Measurements from ENCODE around the gene NOC4L.

NOC4L gene

DNA sequence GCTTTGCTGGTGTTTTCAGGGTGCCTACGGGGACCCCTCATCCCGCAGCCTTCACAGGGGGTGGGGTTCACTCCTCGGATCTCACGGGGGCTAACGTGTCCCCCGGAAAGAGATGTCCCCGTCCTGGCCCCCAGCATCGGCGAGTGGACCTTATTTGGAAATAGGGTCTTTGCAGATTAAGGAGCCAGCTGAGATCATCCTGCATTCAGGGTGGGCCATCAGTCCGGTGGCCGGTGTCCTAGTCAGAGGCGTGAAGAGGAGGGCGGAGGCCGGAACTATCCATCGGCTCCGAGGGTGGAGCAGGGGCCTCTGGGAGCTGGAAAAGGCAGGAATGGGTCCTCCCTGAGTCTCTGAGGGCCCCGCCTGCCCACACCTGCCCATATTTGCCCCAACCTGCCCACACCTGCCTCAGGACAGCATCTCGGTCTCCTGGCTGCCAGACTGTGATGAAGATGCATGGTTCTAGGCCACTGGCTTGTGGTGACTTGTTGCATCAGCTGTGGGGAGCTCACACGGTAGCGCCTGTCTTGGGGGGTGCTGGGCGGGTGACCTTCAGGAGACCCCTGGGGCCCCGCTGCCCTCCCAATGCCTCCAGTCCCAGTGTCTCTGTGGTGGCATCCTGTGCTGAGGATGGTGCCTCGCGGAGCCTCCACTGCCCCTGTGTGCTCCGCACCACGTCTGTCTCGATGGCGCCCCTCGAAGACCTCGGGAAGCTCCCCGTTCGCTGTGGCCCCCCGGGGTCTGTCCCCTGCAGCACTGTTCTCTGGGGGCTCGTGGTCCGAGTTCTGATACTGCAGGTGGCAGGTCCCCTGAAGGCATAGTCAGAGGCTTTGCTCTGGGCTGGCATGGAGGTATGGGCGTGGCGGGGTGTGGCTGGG, 14.7 kb downstream of the NOC4L start:
- no peak for DNase-seq

DNA sequence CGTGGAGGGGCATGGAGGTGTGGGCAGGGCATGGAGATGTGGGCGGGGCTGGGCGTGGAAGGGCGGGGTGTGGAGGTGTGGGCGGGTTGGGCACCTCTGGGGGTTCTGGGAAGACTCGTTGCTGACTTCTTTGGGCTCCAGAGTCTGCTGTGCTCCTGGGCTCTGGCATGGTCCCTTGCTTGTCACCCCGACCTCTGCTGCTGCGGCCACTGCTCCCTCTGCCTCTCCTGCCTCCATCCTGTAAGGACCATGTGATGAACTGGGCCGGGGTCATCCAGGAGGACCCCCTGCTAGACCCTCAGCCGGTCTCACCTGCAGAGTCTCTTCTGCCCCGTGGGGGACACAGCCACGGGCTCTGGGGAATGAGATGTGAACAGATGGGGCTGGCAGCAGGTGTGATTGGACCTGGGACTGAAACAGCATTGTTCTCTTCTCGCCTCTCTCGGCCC, 15.3 kb downstream of the NOC4L start:
- no peak for DNase-seq

DNA sequence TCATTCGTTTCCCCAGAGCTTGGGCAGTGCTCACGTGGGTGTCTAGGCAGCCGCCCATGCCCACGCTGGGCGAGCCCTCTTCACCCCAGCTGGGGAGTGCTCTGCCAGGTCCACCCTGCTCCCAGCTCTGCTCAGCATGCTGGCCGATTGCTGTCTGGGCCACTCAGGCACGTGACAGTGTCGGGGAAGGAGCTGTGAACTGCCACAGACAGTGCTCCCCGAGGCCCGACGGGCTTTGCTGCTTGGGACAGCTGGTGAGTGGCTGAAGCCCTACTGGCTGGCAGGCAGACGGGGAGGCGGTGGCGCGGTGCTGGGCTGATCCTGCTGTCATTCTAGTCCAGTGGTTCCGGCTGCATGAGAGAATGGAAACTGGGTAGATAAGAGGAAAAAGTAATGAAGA, 15.8 kb downstream of the NOC4L start:
- no peak for DNase-seq

DNA sequence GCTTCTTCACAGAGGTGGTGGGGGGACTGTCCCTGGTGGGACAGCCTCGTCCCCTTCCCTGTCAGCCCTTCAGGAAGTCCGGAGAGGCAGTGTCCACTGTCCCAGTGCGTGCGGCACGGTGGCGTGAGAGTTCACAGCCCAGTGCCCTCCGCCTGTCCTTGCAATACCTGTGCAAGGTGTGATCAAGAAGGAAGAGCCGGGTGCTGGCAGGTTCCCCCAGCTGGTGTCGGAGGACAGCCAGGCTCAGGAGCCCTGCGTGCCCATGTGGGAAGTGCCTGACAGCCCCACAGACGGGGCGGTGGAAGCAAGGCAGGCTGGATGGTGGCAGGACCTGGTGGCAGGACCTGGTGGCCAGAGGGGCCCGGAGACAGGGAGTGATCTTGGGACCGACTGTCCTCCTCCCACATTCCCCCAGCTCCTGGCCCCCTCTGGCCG, 16.4 kb downstream of the NOC4L start:
- no peak for DNase-seq

DNA sequence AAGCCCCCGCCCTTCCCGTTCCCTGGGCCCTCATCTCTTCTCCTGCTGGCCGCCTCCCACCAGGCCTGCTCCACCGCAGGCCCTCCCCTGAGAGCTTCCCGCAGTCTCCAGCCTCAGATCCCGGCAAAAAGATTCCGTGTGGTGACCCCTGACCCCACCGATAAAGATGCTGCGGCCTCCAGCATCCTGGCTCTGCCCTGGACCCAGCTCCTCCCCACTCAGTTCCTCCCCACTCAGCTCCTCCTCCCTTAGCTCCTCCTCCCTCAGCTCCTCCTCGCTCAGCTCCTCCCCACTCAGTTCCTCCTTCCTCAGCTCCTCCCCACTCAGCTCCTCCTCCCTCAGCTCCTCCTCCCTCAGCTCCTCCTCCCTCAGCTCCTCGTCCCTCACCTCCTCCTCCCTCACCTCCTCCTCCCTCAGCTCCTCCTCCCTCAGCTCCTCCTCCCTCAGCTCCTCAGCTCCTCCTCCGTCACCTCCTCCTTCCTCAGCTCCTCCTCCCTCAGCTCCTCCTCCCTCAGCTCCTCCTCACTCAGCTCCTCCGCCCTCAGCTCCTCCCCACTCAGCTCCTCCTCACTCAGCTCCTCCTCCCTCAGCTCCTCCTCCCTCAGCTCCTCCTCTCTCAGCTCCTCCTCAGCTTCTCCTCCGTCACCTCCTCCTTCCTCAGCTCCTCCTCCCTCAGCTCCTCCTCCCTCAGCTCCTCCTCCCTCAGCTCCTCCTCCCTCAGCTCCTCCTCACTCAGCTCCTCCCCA, 17.0 kb downstream of the NOC4L start:
- DNase-seq: no peak

DNA sequence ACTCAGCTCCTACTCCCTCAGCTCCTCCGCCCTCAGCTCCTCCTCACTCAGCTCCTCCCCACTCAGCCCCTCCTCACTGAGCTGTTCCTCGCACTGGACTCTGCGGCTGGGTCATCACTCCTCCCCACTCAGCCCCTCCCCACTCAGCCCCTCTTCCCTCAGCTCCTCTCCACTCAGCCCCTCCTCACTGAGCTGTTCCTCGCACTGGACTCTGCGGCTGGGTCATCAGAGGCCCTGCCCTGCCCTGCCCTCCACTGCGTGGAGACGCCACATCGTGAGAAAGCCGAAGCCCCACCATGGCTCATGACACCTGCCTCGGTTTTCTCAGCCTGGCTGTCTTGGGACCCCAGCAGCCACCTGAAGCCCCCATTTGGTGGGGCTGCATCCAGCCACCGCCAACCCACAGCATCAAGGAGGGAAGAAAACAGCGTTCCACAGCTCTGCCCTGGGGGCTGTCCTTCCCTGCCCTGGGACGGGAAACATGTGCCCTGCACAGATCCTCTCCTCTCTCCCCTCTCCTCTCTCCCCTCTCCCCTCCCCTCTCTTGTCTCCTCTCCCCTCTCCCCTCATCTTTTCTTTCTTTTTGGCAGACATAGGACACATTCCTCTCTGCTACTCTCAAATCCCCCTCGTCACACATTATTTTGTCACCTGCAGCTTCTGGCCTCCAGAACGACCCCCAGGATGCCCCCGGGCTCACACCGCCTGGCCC, 17.7 kb downstream of the NOC4L start:
- DNase-seq: no peak

DNA sequence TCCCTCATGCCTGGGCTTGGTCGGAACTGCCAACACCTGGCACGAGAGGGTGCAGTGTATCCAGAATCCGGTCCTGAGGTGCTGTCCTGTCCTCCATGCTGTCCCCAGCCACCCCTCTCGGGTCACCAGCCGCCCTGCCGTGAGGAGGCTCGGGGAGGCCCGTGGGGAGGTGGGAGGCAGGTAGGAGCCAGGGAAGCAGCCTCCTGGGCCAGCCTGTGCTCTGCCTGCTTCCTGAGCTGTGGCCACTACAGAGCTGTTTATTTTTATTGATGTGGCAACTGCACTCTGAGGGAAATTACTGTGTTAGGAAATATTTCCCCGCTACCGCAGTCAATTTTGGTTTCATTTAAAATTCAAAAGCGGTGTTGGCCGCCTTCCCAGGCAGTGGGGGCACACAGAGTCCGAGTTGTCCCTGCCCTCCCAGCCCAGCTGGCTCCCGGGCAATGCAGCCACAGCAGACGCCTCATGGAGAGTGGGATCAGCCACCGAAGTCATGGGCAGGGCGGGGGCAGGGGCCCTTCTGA, 18.3 kb downstream of the NOC4L start:
- DNase-seq: peak; percentile 22

DNA sequence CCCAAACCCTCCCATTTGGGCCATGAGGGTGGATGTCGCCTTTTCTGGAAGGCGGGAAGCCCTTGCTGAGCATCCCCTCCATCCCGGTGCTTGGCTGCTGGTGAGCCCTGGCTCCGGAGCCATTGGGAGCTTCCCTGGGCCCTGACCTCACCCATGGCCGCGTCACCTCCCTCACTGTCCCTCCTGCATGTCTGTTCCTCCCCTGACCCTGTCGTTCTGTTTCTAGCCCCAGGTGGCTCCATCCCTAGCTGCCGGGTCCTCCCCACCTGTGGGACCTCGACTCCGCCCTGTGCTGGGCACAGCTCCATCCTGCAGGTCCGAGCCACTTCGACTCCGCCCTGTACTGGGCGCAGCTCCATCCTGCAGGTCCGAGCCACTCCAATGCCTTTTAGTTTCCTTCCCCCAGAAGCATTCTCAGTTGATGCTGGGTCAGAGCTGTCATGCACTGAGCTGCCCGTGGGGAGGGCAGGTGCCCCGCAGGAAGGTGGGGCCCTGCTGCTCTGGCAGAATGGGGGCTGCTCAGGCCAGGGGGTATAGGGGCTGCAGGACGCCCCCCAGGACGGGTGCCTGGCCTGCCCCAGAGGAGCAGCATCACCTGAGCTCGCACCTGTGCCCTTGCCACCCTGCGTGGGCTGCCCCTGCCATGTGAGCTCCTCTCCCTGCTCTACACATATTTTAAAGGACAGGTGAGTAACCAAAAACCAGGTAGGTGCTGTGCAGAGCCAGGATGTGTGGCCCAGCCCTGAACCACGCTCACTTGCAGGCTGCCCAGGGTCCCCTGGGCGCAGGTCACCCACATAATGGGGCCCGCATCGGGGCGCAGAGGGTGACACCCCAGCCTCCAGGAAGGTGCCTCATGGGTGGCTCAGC, 19.0 kb downstream of the NOC4L start:
- DNase-seq: no peak

DNA sequence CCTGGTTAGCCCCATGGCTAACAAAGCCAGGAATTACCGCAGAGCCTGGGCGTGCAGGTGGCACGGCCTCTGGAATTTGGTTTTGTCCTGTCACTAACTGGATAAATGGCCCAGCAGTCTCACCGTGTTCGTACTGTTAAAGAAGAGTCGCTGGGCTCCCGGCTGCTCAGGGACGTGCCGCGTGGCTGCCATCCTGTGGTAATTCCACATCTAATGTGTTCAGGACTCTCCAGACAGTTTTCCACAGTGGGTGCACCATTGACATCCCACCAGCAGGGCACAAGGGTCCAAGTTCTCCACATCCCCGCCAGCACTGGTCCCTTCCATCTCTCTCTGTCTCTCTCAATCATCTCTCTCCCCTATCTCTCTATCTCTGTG, 19.6 kb downstream of the NOC4L start:
- DNase-seq: no peak

DNA sequence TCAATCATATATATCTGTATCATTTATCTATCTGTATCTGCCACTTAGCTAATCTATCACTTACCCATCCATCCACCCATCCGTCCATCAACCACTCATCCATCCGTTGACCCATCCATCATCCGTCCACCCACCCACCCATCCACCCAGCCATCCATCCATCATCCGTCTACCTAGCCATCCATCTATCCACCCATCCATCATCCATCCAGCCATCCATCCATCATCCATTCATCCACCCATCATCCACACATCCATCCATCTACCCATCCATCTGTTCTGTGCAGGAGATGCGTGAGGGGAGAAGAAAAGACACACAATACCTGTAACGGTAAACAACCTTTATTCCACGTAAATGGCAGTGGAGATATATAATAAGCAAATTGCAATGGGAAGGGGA, 20.2 kb downstream of the NOC4L start:
- DNase-seq: no peak

DNA sequence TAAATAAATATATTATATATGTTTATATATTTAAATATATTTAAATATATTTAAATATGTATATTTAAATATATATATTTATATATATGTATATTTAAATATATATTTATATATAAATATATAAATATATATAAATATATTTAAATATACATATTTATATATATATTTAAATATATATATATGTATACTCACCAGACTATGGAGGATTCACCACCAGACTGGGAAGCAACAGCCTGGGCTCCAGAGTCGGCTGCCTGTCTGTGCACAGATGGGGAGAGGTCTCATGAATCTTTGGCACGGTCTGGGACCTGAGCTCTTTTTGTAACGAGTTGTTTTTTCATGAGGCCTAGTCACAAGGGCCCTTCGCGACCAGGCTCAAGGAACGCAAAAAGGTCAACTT, 21.3 kb downstream of the NOC4L start:
- no peak for DNase-seq

DNA sequence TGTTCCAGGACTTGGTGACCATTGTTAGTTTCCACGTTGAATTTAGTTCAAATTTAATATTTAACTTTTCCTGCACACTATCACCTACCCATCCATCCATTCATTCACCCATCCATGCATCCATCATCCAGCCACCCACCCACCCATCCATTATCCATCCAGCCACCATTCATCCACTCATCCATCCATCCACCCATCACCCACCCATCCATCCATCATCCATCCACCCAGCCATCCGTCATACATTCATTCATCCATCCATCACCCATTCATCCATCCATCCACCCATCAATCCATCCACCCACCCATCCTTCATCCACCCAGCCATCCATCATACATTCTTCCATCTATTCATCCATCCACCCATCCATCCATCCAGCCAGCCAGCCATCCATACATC, 21.8 kb downstream of the NOC4L start:
- no peak for DNase-seq

DNA sequence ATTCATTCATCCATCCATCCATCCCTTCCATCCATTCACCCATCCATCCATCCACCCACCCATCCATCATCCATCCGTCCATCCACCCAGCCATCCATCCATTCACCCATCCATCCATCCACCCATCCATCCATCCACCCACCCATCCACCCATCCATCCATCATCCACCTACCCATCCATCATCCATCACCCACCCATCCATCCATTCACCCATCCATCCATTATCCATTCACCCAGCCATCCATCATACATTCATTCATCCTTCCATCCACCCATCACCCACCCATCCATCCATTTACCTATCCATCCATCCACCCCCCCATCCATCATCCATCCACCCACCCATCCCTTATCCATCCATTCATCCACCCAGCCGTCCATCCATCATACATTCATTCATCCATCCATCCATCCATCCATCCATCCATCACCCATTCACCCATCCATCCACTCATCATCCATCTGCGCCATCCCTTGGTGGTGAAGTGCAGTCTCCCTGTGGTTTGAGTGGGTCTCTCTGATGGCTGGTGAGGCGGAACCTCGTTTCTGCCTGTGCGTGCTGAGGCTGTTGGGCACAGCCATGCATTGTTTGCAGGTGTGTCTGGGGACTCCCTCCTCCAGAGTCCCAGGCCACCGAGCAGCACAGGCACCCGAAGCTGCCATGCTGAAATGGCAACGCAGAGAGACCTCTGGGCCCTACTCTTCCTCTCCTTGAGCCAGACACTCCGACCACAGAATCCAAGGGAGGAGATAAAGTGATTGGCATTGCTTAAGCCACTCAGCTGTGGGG, 22.7 kb downstream of the NOC4L start:
- DNase-seq: no peak

DNA sequence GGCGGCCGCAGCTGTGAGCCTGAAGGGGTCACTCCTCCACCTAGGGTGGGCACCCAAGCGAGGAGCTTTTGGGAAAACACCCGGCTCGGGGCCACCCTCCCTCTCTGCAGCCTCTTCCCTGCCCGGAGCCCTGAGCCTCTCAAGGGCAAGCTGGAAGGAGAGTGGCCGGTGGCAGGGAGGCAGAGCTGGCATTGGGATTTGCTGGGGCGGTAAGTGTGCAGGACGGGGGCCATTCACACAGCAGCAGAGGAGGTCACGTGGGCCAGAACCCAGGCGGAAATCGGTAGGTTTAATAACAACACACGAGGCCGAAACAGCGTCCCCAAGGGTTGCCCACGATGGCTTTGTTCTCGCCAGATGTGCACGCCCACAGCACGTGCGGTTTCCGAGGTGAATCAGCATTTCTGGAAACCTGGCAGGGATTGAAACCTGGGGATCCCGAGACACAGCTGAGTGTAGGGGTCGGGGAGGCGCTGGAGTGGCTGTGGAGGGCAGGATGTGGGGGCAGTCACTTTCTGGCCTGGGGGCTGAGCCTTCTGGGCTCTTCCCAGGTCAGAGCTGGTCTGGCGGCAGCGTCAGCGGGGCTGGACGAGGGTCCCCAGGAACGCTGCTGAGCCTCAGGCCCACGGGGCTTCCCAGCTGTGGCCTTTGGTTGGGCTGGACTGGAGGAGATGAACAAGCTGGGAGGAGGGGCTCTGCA, 23.5 kb downstream of the NOC4L start:
- no peak for DNase-seq

DNA sequence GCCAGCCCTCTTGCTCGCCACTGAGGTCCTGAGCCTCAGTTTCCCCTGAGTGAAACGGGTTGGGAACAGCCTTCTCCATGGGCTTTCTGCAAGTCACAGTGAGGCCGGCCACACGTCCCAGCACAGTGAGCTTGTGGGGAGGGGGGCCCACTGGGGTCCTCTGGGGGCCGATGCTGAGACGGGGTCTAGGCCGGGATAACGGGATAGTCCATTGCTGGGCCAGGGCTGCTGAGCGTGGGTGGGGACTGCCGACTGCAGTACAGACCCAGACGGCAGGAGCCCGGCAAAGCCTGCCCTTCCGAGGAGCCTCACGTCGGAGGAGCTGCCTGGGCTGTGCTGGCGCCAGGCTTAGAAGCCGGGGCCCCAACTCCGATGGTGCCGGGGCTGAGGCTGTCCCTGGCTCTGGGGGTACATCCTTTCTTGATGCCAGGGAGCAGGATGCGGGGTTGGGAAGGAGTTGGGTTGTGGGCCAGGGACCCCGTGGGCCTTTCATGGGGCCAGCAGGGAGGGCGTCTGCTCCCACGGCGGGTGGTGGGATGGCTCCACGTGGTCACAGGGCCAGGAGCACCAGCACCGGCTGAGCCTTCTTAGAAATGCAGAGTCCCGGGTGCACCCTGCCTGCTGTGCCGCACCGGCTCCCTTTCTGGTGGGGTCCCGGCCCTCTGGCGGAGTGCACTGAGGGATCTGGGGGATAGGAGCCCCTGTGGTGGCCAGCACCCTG, 24.2 kb downstream of the NOC4L start:
- DNase-seq: no peak

DNA sequence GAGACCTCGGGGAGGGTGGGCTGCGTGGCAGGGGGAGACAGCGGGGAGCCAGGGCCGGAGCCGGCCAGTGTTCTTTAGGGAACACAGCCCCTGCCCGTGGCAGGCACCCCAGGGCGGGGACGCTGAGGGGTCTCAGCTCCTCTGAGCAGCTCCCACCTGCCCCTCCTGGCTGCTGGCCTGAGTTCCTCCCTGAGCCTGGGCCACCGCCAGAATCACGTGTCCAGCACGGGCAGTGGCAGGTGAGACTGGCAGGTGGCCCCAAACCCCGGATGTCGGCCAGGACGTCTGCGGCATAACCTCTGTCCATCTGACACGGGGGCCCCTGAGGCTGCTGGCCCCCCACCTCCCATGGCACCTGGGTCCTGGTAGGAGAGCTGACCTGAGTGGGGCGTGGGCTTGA, 25.1 kb downstream of the NOC4L start:
- DNase-seq: no peak

DNA sequence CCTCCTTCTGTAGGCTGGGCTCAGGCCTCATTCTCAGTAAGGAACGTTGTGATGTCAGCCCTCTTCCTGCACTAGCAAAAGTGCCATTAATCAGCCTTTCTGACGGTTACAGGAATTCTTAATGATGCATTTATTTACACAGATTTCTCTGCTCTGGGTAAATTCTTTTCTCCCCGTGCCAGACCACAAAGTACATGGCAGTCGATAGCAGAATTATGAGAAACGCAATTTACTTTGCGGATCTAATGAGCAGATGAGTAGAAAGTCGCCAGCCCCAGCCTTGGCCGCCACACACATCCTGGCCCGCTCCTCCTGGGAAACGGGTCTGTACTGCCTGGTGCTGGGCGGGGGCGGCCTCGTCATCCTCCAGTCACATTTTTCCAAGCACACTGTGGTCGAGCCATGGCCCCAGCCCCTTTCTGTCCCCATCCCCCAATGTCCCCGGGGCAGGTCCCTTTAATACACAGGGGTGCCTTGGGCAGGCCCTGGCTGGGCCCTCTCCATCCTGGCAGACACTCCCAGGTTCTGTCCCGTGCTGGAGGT, 25.9 kb downstream of the NOC4L start:
- DNase-seq: no peak

DNA sequence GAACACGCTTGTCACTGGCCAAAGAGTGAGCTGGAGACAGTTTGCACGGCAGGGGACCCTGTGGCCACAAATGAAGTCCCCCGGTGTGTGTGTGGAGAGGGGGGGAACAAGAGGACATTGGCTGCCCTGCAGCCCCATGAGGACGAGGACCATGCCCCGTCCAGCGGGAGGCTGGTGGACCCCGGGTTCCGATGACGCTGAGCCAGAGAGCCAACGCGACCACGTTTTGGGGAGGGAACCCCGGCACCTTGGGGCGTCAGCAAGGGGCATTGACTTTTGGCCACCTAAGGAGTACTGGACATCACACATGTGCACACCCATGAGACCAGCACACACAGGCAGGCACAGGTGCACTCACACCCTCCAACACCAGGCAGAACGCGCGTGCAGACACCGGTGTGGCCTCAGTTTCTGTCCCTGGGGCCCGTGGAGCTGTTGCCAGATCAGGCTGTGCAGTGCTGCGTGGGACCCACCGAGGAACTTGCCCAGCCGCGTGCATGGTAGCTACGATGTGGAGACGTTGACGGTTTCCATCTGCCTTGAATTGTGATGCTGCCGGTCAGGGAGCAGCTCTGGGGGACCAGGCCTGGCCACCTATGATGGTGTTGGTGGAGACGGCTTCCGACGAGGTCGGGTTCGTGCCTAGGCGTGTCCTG, 26.5 kb downstream of the NOC4L start:
- DNase-seq: no peak

DNA sequence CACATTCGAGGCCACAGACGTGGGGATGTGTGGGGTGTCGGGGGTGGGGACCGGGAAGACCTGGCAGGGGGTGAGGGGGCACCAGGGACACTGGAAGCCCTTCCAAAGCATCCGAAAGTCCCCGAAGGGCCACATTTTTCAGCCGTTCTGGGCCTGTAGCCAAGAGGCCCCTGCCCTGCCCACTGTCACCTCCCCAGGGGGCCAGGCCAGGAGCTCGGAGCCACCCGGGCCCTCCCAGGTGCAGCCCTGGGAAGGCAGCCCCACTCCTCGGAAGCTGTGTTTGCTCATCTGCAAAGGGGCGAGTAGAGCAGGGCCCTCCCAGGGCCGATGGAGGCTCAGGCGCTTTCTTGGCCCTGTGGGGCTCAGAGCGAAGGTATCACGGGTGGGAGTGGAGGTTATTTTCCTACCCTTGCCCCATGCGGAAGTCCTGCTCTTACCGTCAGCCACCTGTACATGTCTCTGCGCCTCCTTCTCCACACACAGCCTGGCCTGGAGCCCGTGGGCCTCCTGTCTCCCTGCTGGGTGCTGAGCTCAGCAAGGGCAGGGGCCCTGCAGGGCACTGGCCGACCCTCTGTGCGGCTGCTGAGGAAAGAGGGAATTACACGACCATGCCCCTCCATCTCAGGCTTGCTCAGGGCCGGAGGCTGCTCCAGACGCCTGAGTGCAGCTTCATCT, 27.2 kb downstream of the NOC4L start:
- no peak for DNase-seq
